Measurements from ENCODE around the gene EME2.
"Not testable (repeated sequence)": the region's sequence is repeated elsewhere in the genome, so short reads cannot be mapped to it uniquely, and the experiment has no call there.

EME2 gene

GRCh38 chr16:1793578-1794220 is 21.1 kb downstream of the EME2 start, which contains the start of gene IGFALS:
Gene IGFALS, minus strand, starts transcription at chr16:1793705. Its CDS starts 53 bp downstream, at chr16:1793652.
- no peak for DNase-seq

- no peak for DNase-seq
Observed at GRCh38 chr16:1794221-1794871, 21.7 kb downstream of the EME2 start.

- no peak for DNase-seq
Observed at GRCh38 chr16:1794908-1795666, 22.5 kb downstream of the EME2 start.

- not testable (repeated sequence) for DNase-seq
Observed at GRCh38 chr16:1799263-1799662, 26.7 kb downstream of the EME2 start.

- DNase-seq, result no peak
Observed at GRCh38 chr16:1800701-1801100, 28.1 kb downstream of the EME2 start.

GRCh38 chr16:1807626-1808025 is 35.0 kb downstream of the EME2 start:
- DNase-seq, result no peak

- DNase-seq, result no peak
Observed at GRCh38 chr16:1808691-1809090, 36.1 kb downstream of the EME2 start.

GRCh38 chr16:1809281-1809801 is 36.7 kb downstream of the EME2 start:
- DNase-seq, result no peak

GRCh38 chr16:1810106-1810505 is 37.5 kb downstream of the EME2 start:
- DNase-seq, result no peak

- DNase-seq, result no peak
Observed at GRCh38 chr16:1810536-1810935, 37.9 kb downstream of the EME2 start.

GRCh38 chr16:1812732-1813163 is 40.1 kb downstream of the EME2 start:
- peak; percentile 48 for DNase-seq

- DNase-seq, result no peak
Observed at GRCh38 chr16:1815461-1815860, 42.9 kb downstream of the EME2 start.

GRCh38 chr16:1816396-1817275 is 44.0 kb downstream of the EME2 start:
- no peak for DNase-seq

GRCh38 chr16:1817276-1817589 is 44.6 kb downstream of the EME2 start:
- no peak for DNase-seq

- no peak for DNase-seq
Observed at GRCh38 chr16:1817716-1818115, 45.1 kb downstream of the EME2 start.

- no peak for DNase-seq
Observed at GRCh38 chr16:1818204-1818872, 45.7 kb downstream of the EME2 start.

GRCh38 chr16:1818873-1819525 is 46.4 kb downstream of the EME2 start:
- DNase-seq, result no peak

- no peak for DNase-seq
Observed at GRCh38 chr16:1819611-1820010, 47.0 kb downstream of the EME2 start.

- no peak for DNase-seq
Observed at GRCh38 chr16:1820096-1820945, 47.7 kb downstream of the EME2 start.

- no peak for DNase-seq
Observed at GRCh38 chr16:1820946-1821290, 48.3 kb downstream of the EME2 start.

Measured in stimulated activated CD4-positive, alpha-beta T cell treated with anti-CD3 and anti-CD28 coated beads, Interleukin-4, amount 100 ng/mL, for 24 hours (primary cell).